GM12891 (cell line): Measurements from ENCODE around the gene CDK8.

Experiments used
- POLR2A ChIP-seq: IDR thresholded peaks from 2 replicates; pipeline ENCODE4 v1.6.1; 2011; ENCODE audit warnings: low read depth, low read length, control low read depth
- POLR2AphosphoS5 ChIP-seq: IDR thresholded peaks from 2 replicates; pipeline ENCODE4 v1.6.1; 2011; ENCODE audit warnings: low read depth, low read length, control low read depth

- TF ChIP-seq POLR2AphosphoS5 (no peak), POLR2A (no peak)
These were observed 1.9 kb downstream of the CDK8 start for GRCh38 chr13:26255691-26256277.
